HepG2 (cell line): ENCODE data around the gene UCP2. TPM values are rescaled to one million over a fixed set of nuclear protein-coding genes. Genes with fewer than 3 reads are reported as not detected.

Experiments used
- ATAC-seq: fragments of 200-7000 bp; cut with Tn5 transposase; 3 replicates; pipeline ENCODE4 v1.9.1; 2020; ENCODE audit warnings: mild to moderate bottlenecking, moderate library complexity
- BruUV-seq: library from RNA; stranded (reverse); fragments of 400-500 nt; replicated peaks from 2 replicates; lab custom pipeline; 2021; lab: Mats Ljungman, UMichigan
- CTCF ChIA-PET: fragments of 300-600 bp; formaldehyde crosslinking; extraction: SDS; loops from one replicate; lab custom pipeline; 2021; ENCODE audit warnings: low total read pairs, inconsistent platforms, low intra/inter-chr PET ratio; lab: Yijun Ruan, JAX
- POLR2A ChIA-PET: fragments of 350-600 bp; sonication (Branson Sonifier 250); formaldehyde crosslinking; loops from one replicate; lab custom pipeline; 2020; ENCODE audit warnings: antibody characterized with exemption, inconsistent platforms; lab: Yijun Ruan, JAX
- DNase-seq: peaks from one replicate; pipeline ENCODE4 v3.0.0-alpha.2; 2015; ENCODE audit warnings: low spot score
- FAIRE-seq: peaks from 3 replicates; lab custom pipeline; 2011; peaks lifted over from hg19 to GRCh38; lab: Jason Lieb, UNC
- H2AFZ ChIP-seq: one replicate; pipeline ENCODE4 v1.6.1; 2011; ENCODE audit warnings: low read length, inconsistent platforms
- H3K27ac ChIP-seq: fragments of 300-600 bp; 3 replicates; pipeline ENCODE4 v1.8.0; 2011; ENCODE audit warnings: mixed run types, mild to moderate bottlenecking, mixed read lengths, low read length, inconsistent platforms; ENCODE audit not compliant: insufficient read depth; ENCODE audit errors: extremely low read length
- H3K27me3 ChIP-seq, 2 experiments: fragments of 200-600 bp in 1 of 2; 2 replicates in 1 of 2; 3 replicates in 1 of 2; pipeline versions ENCODE4 v1.6.0 to v1.8.0; 2011; ENCODE audit warnings: low read length in 2 of 2, mild to moderate bottlenecking in 2 of 2, moderate library complexity in 2 of 2, inconsistent platforms in 1 of 2; ENCODE audit not compliant: insufficient read depth in 2 of 2, control insufficient read depth in 1 of 2
- H3K36me3 ChIP-seq, 2 experiments: fragments of 200-600 bp in 1 of 2; replicated peaks in 1 of 2; 2 replicates in 1 of 2; 3 replicates in 1 of 2; pipeline versions ENCODE4 v1.5.1 to v1.8.0; 2011; ENCODE audit warnings: low read length in 2 of 2, inconsistent platforms in 1 of 2; ENCODE audit not compliant: insufficient read depth in 2 of 2, control insufficient read depth in 1 of 2
- H3K4me1 ChIP-seq: 2 replicates; pipeline ENCODE4 v1.5.1; 2012; ENCODE audit warnings: low read length, inconsistent platforms; ENCODE audit not compliant: insufficient read depth
- H3K4me2 ChIP-seq: 2 replicates; pipeline ENCODE4 v1.6.0; 2011; ENCODE audit warnings: low read depth, low read length, inconsistent platforms
- H3K4me3 ChIP-seq, 3 experiments: fragments of 200-600 bp in 1 of 3; sonication (generic), shearing (Covaris generic) in 1 of 3; replicated peaks in 1 of 3; 2 replicates each; pipeline ENCODE4 v1.5.1; 2011 to 2016; ENCODE audit warnings: low read length in 3 of 3, inconsistent platforms in 2 of 3, low read depth in 2 of 3, mild to moderate bottlenecking in 2 of 3, control low read depth in 1 of 3, mixed read lengths in 1 of 3; ENCODE audit not compliant: insufficient read depth in 1 of 3
- H3K79me2 ChIP-seq: one replicate; pipeline ENCODE4 v1.6.1; 2011; ENCODE audit warnings: low read length, inconsistent platforms; ENCODE audit not compliant: insufficient read depth
- H3K9ac ChIP-seq: 2 replicates; pipeline ENCODE4 v1.6.0; 2011; ENCODE audit warnings: mild to moderate bottlenecking, low read depth, low read length, inconsistent platforms; ENCODE audit not compliant: insufficient read depth
- H3K9me3 ChIP-seq: 2 replicates; pipeline ENCODE4 v1.5.1; 2012; ENCODE audit warnings: mild to moderate bottlenecking, low read length
- H4K20me1 ChIP-seq: 2 replicates; pipeline ENCODE4 v1.6.0; 2011; ENCODE audit warnings: inconsistent platforms, mild to moderate bottlenecking, low read length, moderate library complexity; ENCODE audit not compliant: insufficient read depth
- CAMTA2 ChIP-seq: sonication (generic); formaldehyde crosslinking; IDR thresholded peaks from 2 replicates; pipeline ENCODE4 v1.4.0; 2020; ENCODE audit warnings: mild to moderate bottlenecking, missing genetic modification reagents, borderline replicate concordance
- CC2D1A ChIP-seq: sonication (generic); formaldehyde crosslinking; IDR thresholded peaks from 2 replicates; pipeline ENCODE4 v1.8.1; 2023; ENCODE audit warnings: mild to moderate bottlenecking, missing genetic modification reagents
- ERF ChIP-seq: IDR thresholded peaks from 2 replicates; pipeline ENCODE4 v1.6.1; 2018; ENCODE audit warnings: missing biosample characterization, missing genetic modification reagents
- KDM3A ChIP-seq: IDR thresholded peaks from 2 replicates; pipeline ENCODE4 v1.6.1; 2018; ENCODE audit warnings: low read depth, missing compliant biosample characterization
- KLF11 ChIP-seq: IDR thresholded peaks from 2 replicates; pipeline ENCODE4 v1.6.1; 2016; ENCODE audit warnings: missing compliant biosample characterization
- KLF12 ChIP-seq: sonication (generic); formaldehyde crosslinking; IDR thresholded peaks from 2 replicates; pipeline ENCODE4 v1.4.0; 2020; ENCODE audit warnings: missing genetic modification reagents, borderline replicate concordance
- NFE2L2 ChIP-seq: fragments of 150-350 bp; IDR thresholded peaks from 2 replicates; pipeline ENCODE4 v1.6.1; 2014; ENCODE audit warnings: low read length
- RBFOX2 ChIP-seq: fragments of 200-400 bp; formaldehyde crosslinking; IDR thresholded peaks from 2 replicates; pipeline ENCODE4 v1.6.1; 2017; ENCODE audit warnings: low read depth, mild to moderate bottlenecking, low read length
- RNF2 ChIP-seq: fragments of 450-650 bp; conservative IDR thresholded peaks from 2 replicates; pipeline ENCODE4 v1.6.1; 2016; ENCODE audit warnings: low read depth
- SRSF9 ChIP-seq: fragments of 200-400 bp; formaldehyde crosslinking; IDR thresholded peaks from 2 replicates; pipeline ENCODE4 v1.6.1; 2018; ENCODE audit warnings: borderline replicate concordance, mild to moderate bottlenecking, low read depth, low read length; ENCODE audit not compliant: insufficient read depth, poor library complexity, severe bottlenecking
- TP53 ChIP-seq: sonication (generic); formaldehyde crosslinking; conservative IDR thresholded peaks from 2 replicates; pipeline ENCODE4 v1.4.0; 2020; ENCODE audit warnings: missing genetic modification reagents
- ZBTB3 ChIP-seq: sonication (generic); formaldehyde crosslinking; IDR thresholded peaks from 2 replicates; pipeline ENCODE4 v1.4.0; 2020; ENCODE audit warnings: low read depth, mild to moderate bottlenecking, moderate library complexity, missing genetic modification reagents, borderline replicate concordance
- ZBTB42 ChIP-seq: sonication (generic); formaldehyde crosslinking; IDR thresholded peaks from 2 replicates; pipeline ENCODE4 v1.5.0; 2020; ENCODE audit warnings: mild to moderate bottlenecking, missing genetic modification reagents
- ZC3H13 ChIP-seq: sonication (generic); formaldehyde crosslinking; IDR thresholded peaks from 2 replicates; pipeline ENCODE4 v1.8.1; 2023; ENCODE audit warnings: mild to moderate bottlenecking, missing genetic modification reagents, moderate library complexity
- ZFP41 ChIP-seq: sonication (generic); formaldehyde crosslinking; IDR thresholded peaks from 2 replicates; pipeline ENCODE4 v1.4.0; 2020; ENCODE audit warnings: mild to moderate bottlenecking, missing genetic modification reagents, borderline replicate concordance
- ZNF331 ChIP-seq: sonication (generic); formaldehyde crosslinking; IDR thresholded peaks from 2 replicates; pipeline ENCODE4 v1.4.0; 2020; ENCODE audit warnings: missing genetic modification reagents
- ZNF484 ChIP-seq: sonication (generic); formaldehyde crosslinking; IDR thresholded peaks from 2 replicates; pipeline ENCODE4 v1.5.1; 2020; ENCODE audit warnings: mild to moderate bottlenecking, low read depth, missing genetic modification reagents, borderline replicate concordance
- ZNF547 ChIP-seq: sonication (generic); formaldehyde crosslinking; IDR thresholded peaks from 2 replicates; pipeline ENCODE4 v1.5.1; 2020; ENCODE audit warnings: mild to moderate bottlenecking, missing genetic modification reagents
- ZNF773 ChIP-seq: sonication (generic); formaldehyde crosslinking; IDR thresholded peaks from 2 replicates; pipeline ENCODE4 v1.4.0; 2020; ENCODE audit warnings: missing genetic modification reagents, borderline replicate concordance
- WGBS: methylation state at CpG from one replicate; pipeline ENCODE4 v1.1.6; 2017; ENCODE audit warnings: low lambda C conversion rate; 5-methylcytosine and 5-hydroxymethylcytosine counted together
- in situ Hi-C: cut with HindIII; loops from 2 replicates; pipeline ENCODE4 v1.10.0; 2017; ENCODE audit warnings: low pct_unique_long_range_greater_than_20kb; ENCODE audit not compliant: extremely low pct_ligation_motif_present
- intact Hi-C: fragments of 100-400 bp; cut with micrococcal nuclease; formaldehyde crosslinking; loops from one replicate; pipeline ENCODE4 v1.10.0; 2022; ENCODE audit not compliant: unreplicated experiment
- polyA plus RNA-seq, 8 experiments: library from polyadenylated mRNA; depleted of rRNA in 3 of 8; stranded (reverse) in 7 of 8; unstranded in 1 of 8; fragments of >200 nt; fragmentation: Illumina TruSeq in 4 of 8; extraction: Trizol in 4 of 8; gene quantifications; 2 replicates each; pipeline versions ENCODE4 v1.2.1 to v1.2.3, GENCODE V29; 2011 to 2016; ENCODE audit warnings: low read depth in 4 of 8, missing spikeins in 1 of 8, mixed read lengths in 1 of 8; ENCODE audit not compliant: insufficient read depth in 1 of 8
- total RNA-seq, 5 experiments: library from RNA; depleted of rRNA; stranded (reverse); fragments of >200 nt; fragmentation: Illumina TruSeq; extraction: Trizol; gene quantifications; 2 replicates each; pipeline ENCODE4 v1.2.3, GENCODE V29; 2016; ENCODE audit warnings: low read depth in 1 of 5

Gene UCP2
- total and polyA plus RNA-seq, 2 of the 13 experiments (the other 11 are each of a cell fraction or from before 2014, with no cell fraction given): 2.7 to 3.2 TPM

DNA sequence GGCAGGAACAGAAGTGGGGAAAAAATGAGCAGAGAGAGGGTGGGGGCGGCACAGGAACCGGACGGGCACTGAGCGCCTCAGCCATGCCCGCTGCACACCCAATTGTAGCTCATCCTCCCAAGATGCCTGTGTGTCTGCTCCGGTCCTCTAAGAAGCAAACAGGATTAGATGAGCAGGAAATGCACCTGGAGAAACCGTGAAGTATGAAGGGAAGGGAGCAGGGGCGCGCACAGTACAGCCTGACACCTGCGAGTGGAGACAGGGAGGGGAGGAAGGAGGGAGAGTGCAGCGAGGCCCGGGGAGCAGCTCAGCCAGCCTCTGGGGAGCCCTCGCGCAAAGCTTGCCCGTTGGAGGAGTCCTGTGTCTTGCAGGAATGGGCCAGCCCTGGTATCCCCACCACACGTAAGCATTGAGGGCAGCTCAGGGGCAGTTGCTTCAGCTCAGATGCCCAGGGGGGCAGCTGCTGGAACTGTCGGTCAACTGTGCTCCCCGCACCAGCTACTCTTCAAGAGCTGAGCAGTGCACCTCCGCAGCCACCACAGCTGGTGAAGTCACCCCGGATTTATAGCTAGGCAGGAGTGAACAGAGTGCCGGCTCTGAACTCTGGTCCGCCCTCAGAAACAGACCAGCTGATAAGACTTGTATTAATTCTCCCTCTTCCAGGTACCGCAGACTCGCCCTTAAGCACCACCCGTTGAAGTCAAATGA is 24.8 kb downstream of the UCP2 start:
- DNase-seq: no peak
- H3K4me1 ChIP-seq: peaks cover 36% of the 10 kb centered on the region
- intact Hi-C loops (no loop called here), in situ Hi-C loops (loop anchor here (25.0 kb wide), 1 partner anchor 204 kb away; the partner anchor contains the start of genes C2CD3 and PPME1)
- H3K4me2 ChIP-seq: no peak overlapping the region
- no peak overlapping the region for H2AFZ ChIP-seq
- H3K4me3 ChIP-seq: no peak overlapping the region
- no peaks in the 10 kb centered on the region for H4K20me1 ChIP-seq
- H3K9me3 ChIP-seq: no peaks in the 10 kb centered on the region
- no peaks in the 10 kb centered on the region; a peak in 1 of 5 replicates for H3K27me3 ChIP-seq
- H3K79me2 ChIP-seq: peaks cover under 1% of the 10 kb centered on the region
- POLR2A ChIA-PET: no interaction called here
- H3K9ac ChIP-seq: no peak overlapping the region
- no peak overlapping the region for H3K27ac ChIP-seq
- H3K36me3 ChIP-seq: no peaks in the 10 kb centered on the region
- BruUV-seq: no TSS peak
- FAIRE-seq: no peak
- ATAC-seq: no peak
- no peak for TF ChIP-seq ZNF547 (CRISPR knock-in tag)
- TF ChIP-seq ZNF331 (CRISPR knock-in tag): no peak
- no peak for TF ChIP-seq ZFP41 (CRISPR knock-in tag)
- TF ChIP-seq NFE2L2: no peak
- no peak for TF ChIP-seq CC2D1A (CRISPR knock-in tag)
- no peak for TF ChIP-seq ZBTB42 (CRISPR knock-in tag)
- TF ChIP-seq RNF2: no peak
- no peak for TF ChIP-seq TP53 (CRISPR knock-in tag)
- no peak for TF ChIP-seq RBFOX2
- no peak for TF ChIP-seq ZNF773 (CRISPR knock-in tag)
- TF ChIP-seq CAMTA2 (CRISPR knock-in tag): no peak
- TF ChIP-seq SRSF9: no peak
- no peak for TF ChIP-seq ZBTB3 (CRISPR knock-in tag)
- TF ChIP-seq KDM3A (CRISPR knock-in tag): no peak
- no peak for TF ChIP-seq KLF12 (CRISPR knock-in tag)
- no peak for TF ChIP-seq ZC3H13 (CRISPR knock-in tag)
- TF ChIP-seq ERF (CRISPR knock-in tag): no peak
- no peak for TF ChIP-seq KLF11 (CRISPR knock-in tag)
- TF ChIP-seq ZNF484 (CRISPR knock-in tag): no peak
- WGBS: 89% methylated on average over 20 of the region's 25 CpGs
- CTCF ChIA-PET: no interaction called here
